HUES48 (cell line): Measurements from ENCODE around the gene LIMS1.
"Not testable (repeated sequence)": the region's sequence is repeated elsewhere in the genome, so short reads cannot be mapped to it uniquely, and the experiment has no call there.

Source experiments
- H3K27ac ChIP-seq: one replicate; pipeline ENCODE4 v1.7.0; 2013; ENCODE audit warnings: low read depth, low read length, inconsistent platforms
- H3K27me3 ChIP-seq: 2 replicates; pipeline ENCODE4 v1.6.1; 2013; ENCODE audit warnings: mild to moderate bottlenecking, low read length; ENCODE audit not compliant: control insufficient read depth, insufficient read depth
- H3K36me3 ChIP-seq: 2 replicates; pipeline ENCODE4 v1.6.1; 2013; ENCODE audit warnings: low read length; ENCODE audit not compliant: control insufficient read depth, insufficient read depth
- H3K4me1 ChIP-seq: 2 replicates; pipeline ENCODE4 v1.6.1; 2013; ENCODE audit warnings: mild to moderate bottlenecking, low read length; ENCODE audit not compliant: control insufficient read depth, insufficient read depth
- H3K4me3 ChIP-seq: 2 replicates; pipeline ENCODE4 v1.5.1; 2013; ENCODE audit warnings: mild to moderate bottlenecking, low read depth, low read length
- H3K9ac ChIP-seq: 2 replicates; pipeline ENCODE4 v1.6.1; 2013; ENCODE audit warnings: mild to moderate bottlenecking, low read depth, low read length, moderate library complexity
- H3K9me3 ChIP-seq: 2 replicates; pipeline ENCODE4 v1.6.1; 2013; ENCODE audit warnings: low read length; ENCODE audit not compliant: control insufficient read depth, insufficient read depth

LIMS1 gene

GRCh38 chr2:108587621-108588020 is 53.4 kb downstream of the LIMS1 start:
- H3K4me1 ChIP-seq, result peaks cover 19% of the 10 kb centered on the region
- H3K4me3 ChIP-seq, result no peak overlapping the region
- no peaks in the 10 kb centered on the region for H3K36me3 ChIP-seq
- H3K9ac ChIP-seq, result no peak overlapping the region
- H3K27me3 ChIP-seq, result no peaks in the 10 kb centered on the region
- no peaks in the 10 kb centered on the region for H3K9me3 ChIP-seq
- H3K27ac ChIP-seq, result peak overlapping the region; percentile 8

- no peak overlapping the region for H3K9ac ChIP-seq
- no peak overlapping the region for H3K4me3 ChIP-seq
- no peak overlapping the region for H3K27ac ChIP-seq
- peaks cover 24% of the 10 kb centered on the region for H3K4me1 ChIP-seq
- no peaks in the 10 kb centered on the region for H3K9me3 ChIP-seq
- no peaks in the 10 kb centered on the region for H3K36me3 ChIP-seq
- no peaks in the 10 kb centered on the region for H3K27me3 ChIP-seq
These were observed 53.9 kb downstream of the LIMS1 start for GRCh38 chr2:108588070-108588668.

- no peak overlapping the region for H3K4me3 ChIP-seq
- peaks cover 36% of the 10 kb centered on the region for H3K4me1 ChIP-seq
- H3K27ac ChIP-seq, result no peak overlapping the region
- H3K9me3 ChIP-seq, result no peaks in the 10 kb centered on the region
- no peaks in the 10 kb centered on the region for H3K36me3 ChIP-seq
- no peaks in the 10 kb centered on the region for H3K27me3 ChIP-seq
- H3K9ac ChIP-seq, result no peak overlapping the region
These were observed 55.1 kb downstream of the LIMS1 start for GRCh38 chr2:108589372-108589771.

GRCh38 chr2:108589781-108590180 is 55.5 kb downstream of the LIMS1 start:
- no peaks in the 10 kb centered on the region for H3K27me3 ChIP-seq
- H3K9me3 ChIP-seq, result no peaks in the 10 kb centered on the region
- H3K27ac ChIP-seq, result no peak overlapping the region
- H3K9ac ChIP-seq, result no peak overlapping the region
- H3K36me3 ChIP-seq, result no peaks in the 10 kb centered on the region
- H3K4me1 ChIP-seq, result peaks cover 40% of the 10 kb centered on the region
- no peak overlapping the region for H3K4me3 ChIP-seq

GRCh38 chr2:108591163-108591562 is 56.9 kb downstream of the LIMS1 start:
- Histone ChIP-seq H3K9ac (no peak overlapping the region), H3K4me1 (peaks cover 50% of the 10 kb centered on the region), H3K27me3 (no peaks in the 10 kb centered on the region), H3K27ac (no peak overlapping the region), H3K36me3 (no peaks in the 10 kb centered on the region), H3K9me3 (no peaks in the 10 kb centered on the region), H3K4me3 (no peak overlapping the region)

GRCh38 chr2:108593547-108594098 is 59.4 kb downstream of the LIMS1 start:
- peaks cover 41% of the 10 kb centered on the region for H3K4me1 ChIP-seq
- H3K4me3 ChIP-seq, result no peak overlapping the region
- peak overlapping the region; percentile 53; the same call in 1 of the 2 replicates for H3K9ac ChIP-seq
- no peaks in the 10 kb centered on the region for H3K36me3 ChIP-seq
- no peaks in the 10 kb centered on the region for H3K9me3 ChIP-seq
- H3K27ac ChIP-seq, result peak overlapping the region; percentile 95
- no peaks in the 10 kb centered on the region for H3K27me3 ChIP-seq

GRCh38 chr2:108594132-108594981 is 60.1 kb downstream of the LIMS1 start:
- H3K36me3 ChIP-seq, result no peaks in the 10 kb centered on the region
- H3K27me3 ChIP-seq, result no peaks in the 10 kb centered on the region
- H3K9me3 ChIP-seq, result no peaks in the 10 kb centered on the region
- H3K9ac ChIP-seq, result peak overlapping the region; percentile 53; the same call in 1 of the 2 replicates
- peaks cover 41% of the 10 kb centered on the region for H3K4me1 ChIP-seq
- H3K4me3 ChIP-seq, result no peak overlapping the region; the same call in 1 of the 2 replicates
- peak overlapping the region; percentile 95 for H3K27ac ChIP-seq

GRCh38 chr2:108594982-108595464 is 60.8 kb downstream of the LIMS1 start:
- H3K9ac ChIP-seq, result peak overlapping the region; percentile 53; the same call in 1 of the 2 replicates
- no peaks in the 10 kb centered on the region for H3K27me3 ChIP-seq
- H3K4me3 ChIP-seq, result no peak overlapping the region; the same call in 1 of the 2 replicates
- H3K36me3 ChIP-seq, result no peaks in the 10 kb centered on the region
- peaks cover 41% of the 10 kb centered on the region for H3K4me1 ChIP-seq
- H3K27ac ChIP-seq, result peak overlapping the region; percentile 95
- H3K9me3 ChIP-seq, result no peaks in the 10 kb centered on the region

- H3K27me3 ChIP-seq, H3K9me3 ChIP-seq, H3K36me3 ChIP-seq, H3K4me3 ChIP-seq, H3K9ac ChIP-seq: not testable (repeated sequence)
- Histone ChIP-seq H3K4me1 (peaks cover 38% of the 10 kb centered on the region), H3K27ac (peak overlapping the region; percentile 95)
These were observed 61.5 kb downstream of the LIMS1 start for GRCh38 chr2:108595771-108596170.

GRCh38 chr2:108597105-108597744 is 63.0 kb downstream of the LIMS1 start:
- H3K4me1 ChIP-seq, result peaks cover 36% of the 10 kb centered on the region
- H3K36me3 ChIP-seq, H3K9me3 ChIP-seq, H3K9ac ChIP-seq, H3K27ac ChIP-seq, H3K4me3 ChIP-seq, H3K27me3 ChIP-seq: not testable (repeated sequence)
